Keratinocyte (primary cell): ENCODE data around the gene TMCC2. TPM values are rescaled to one million over a fixed set of nuclear protein-coding genes. Genes with fewer than 3 reads are reported as not detected.

Experiments used
- DNase-seq: peaks from one replicate; pipeline ENCODE4 v3.0.0-alpha.2; 2011; ENCODE audit warnings: low read depth, missing footprints, low spot score
- FAIRE-seq: peaks from 2 replicates; lab custom pipeline; 2011; peaks lifted over from hg19 to GRCh38; lab: Jason Lieb, UNC
- H2AFZ ChIP-seq: 2 replicates; pipeline ENCODE4 v1.6.0; 2012; ENCODE audit warnings: low read length, control low read depth, inconsistent platforms; ENCODE audit not compliant: control insufficient read depth
- H3K27ac ChIP-seq: 2 replicates; pipeline ENCODE4 v1.5.1; 2011; ENCODE audit warnings: low read length; ENCODE audit not compliant: control insufficient read depth, insufficient read depth
- H3K27me3 ChIP-seq: 3 replicates; pipeline ENCODE4 v1.6.0; 2011; ENCODE audit warnings: low read length; ENCODE audit not compliant: control insufficient read depth, insufficient read depth; ENCODE audit errors: extremely low read depth
- H3K36me3 ChIP-seq, 2 experiments: 2 replicates in 1 of 2; 3 replicates in 1 of 2; pipeline ENCODE4 v1.5.1; 2011; ENCODE audit warnings: low read length in 2 of 2, mild to moderate bottlenecking in 1 of 2; ENCODE audit not compliant: control insufficient read depth in 2 of 2, insufficient read depth in 2 of 2; ENCODE audit errors: extremely low read depth in 1 of 2
- H3K4me1 ChIP-seq: 3 replicates; pipeline ENCODE4 v1.5.1; 2011; ENCODE audit warnings: low read length; ENCODE audit not compliant: control insufficient read depth, insufficient read depth; ENCODE audit errors: extremely low read depth
- H3K4me2 ChIP-seq: 3 replicates; pipeline ENCODE4 v1.6.0; 2011; ENCODE audit warnings: low read depth, low read length; ENCODE audit not compliant: control insufficient read depth, insufficient read depth; ENCODE audit errors: extremely low read depth
- H3K4me3 ChIP-seq, 3 experiments: fragments of 200-600 bp in 1 of 3; sonication (generic) in 1 of 3; 2 replicates in 2 of 3; 3 replicates in 1 of 3; pipeline ENCODE4 v1.5.1; 2011 to 2016; ENCODE audit warnings: low read length in 3 of 3, mild to moderate bottlenecking in 3 of 3, control low read depth in 2 of 3, inconsistent platforms in 1 of 3, low read depth in 1 of 3, mixed read lengths in 1 of 3, mixed run types in 1 of 3, moderate library complexity in 1 of 3; ENCODE audit not compliant: control insufficient read depth in 2 of 3, insufficient read depth in 2 of 3; ENCODE audit errors: extremely low read depth in 1 of 3
- H3K79me2 ChIP-seq: 2 replicates; pipeline ENCODE4 v1.6.0; 2012; ENCODE audit warnings: low read length; ENCODE audit not compliant: control insufficient read depth, insufficient read depth
- H3K9ac ChIP-seq: 3 replicates; pipeline ENCODE4 v1.6.0; 2011; ENCODE audit warnings: low read length; ENCODE audit not compliant: control insufficient read depth, insufficient read depth; ENCODE audit errors: extremely low read depth
- H3K9me1 ChIP-seq: 3 replicates; pipeline ENCODE4 v1.6.0; 2011; ENCODE audit warnings: low read length; ENCODE audit not compliant: control insufficient read depth, insufficient read depth; ENCODE audit errors: extremely low read depth
- H3K9me3 ChIP-seq: 2 replicates; pipeline ENCODE4 v1.5.1; 2012; ENCODE audit warnings: low read depth, low read length; ENCODE audit not compliant: control insufficient read depth
- H4K20me1 ChIP-seq: 3 replicates; pipeline ENCODE4 v1.6.0; 2011; ENCODE audit warnings: low read length; ENCODE audit not compliant: control insufficient read depth, insufficient read depth; ENCODE audit errors: extremely low read depth
- EZH2 ChIP-seq: IDR thresholded peaks from one replicate; pipeline ENCODE4 v1.6.1; 2012; ENCODE audit warnings: inconsistent platforms, mild to moderate bottlenecking, low read length, moderate library complexity
- dilution Hi-C: fragments of 300-500 bp; cut with MboI; formaldehyde crosslinking; loops from one replicate; pipeline ENCODE4 v1.7.0; 2020; ENCODE audit warnings: low sequenced_read_pairs; ENCODE audit not compliant: extremely low pct_ligation_motif_present
- polyA plus RNA-seq, 5 experiments: library from polyadenylated mRNA; depleted of rRNA in 3 of 5; stranded (reverse) in 3 of 5; stranded (forward) in 1 of 5; unstranded in 1 of 5; fragments of >200 nt; gene quantifications; 1 replicate in 1 of 5; 2 replicates in 3 of 5; 3 replicates in 1 of 5; pipeline versions ENCODE4 v1.2.1 to v1.2.3, GENCODE V29; 2011 to 2012; ENCODE audit warnings: missing spikeins in 2 of 5, low read depth in 1 of 5, low replicate concordance in 1 of 5
- TF ChIP-seq, protein P1 (sequence below), 3 experiments: IDR thresholded peaks in 1 of 3; conservative IDR thresholded peaks in 1 of 3; optimal IDR thresholded peaks in 1 of 3; 2 replicates in 2 of 3; 3 replicates in 1 of 3; pipeline versions ENCODE3 to v1.5.1; 2011; ENCODE audit warnings: low read length in 3 of 3, mild to moderate bottlenecking in 3 of 3, moderate library complexity in 2 of 3, control low read depth in 1 of 3, inconsistent platforms in 1 of 3; ENCODE audit not compliant: insufficient read depth in 2 of 3; ENCODE audit errors: extremely low read depth in 1 of 3

TMCC2 gene
- polyA plus RNA-seq, 1 donor (not counting 4 experiments of a cell fraction or from before 2014, with no cell fraction given): 0.60 TPM

- FAIRE-seq: no peak
- dilution Hi-C loops: no loop called here
Measured at GRCh38 chr1:205188098-205188497, 39.6 kb upstream of the TMCC2 start.

GRCh38 chr1:205188596-205188995 lies 39.1 kb upstream of the TMCC2 start:
- no peak for DNase-seq
- dilution Hi-C loops: no loop called here
- no peak for FAIRE-seq

More at GRCh38 chr1:205188098-205188497, 39.6 kb upstream of the TMCC2 start:
- DNase-seq: no peak
- Histone ChIP-seq H3K27ac (no peak overlapping the region), H2AFZ (no peak overlapping the region), H3K9ac (no peak overlapping the region), H3K4me1 (no peaks in the 10 kb centered on the region), H3K4me2 (no peak overlapping the region), H3K9me1 (no peaks in the 10 kb centered on the region), H3K27me3 (no peaks in the 10 kb centered on the region), H3K9me3 (no peaks in the 10 kb centered on the region), H3K79me2 (peaks cover 8% of the 10 kb centered on the region), H4K20me1 (peaks cover 2% of the 10 kb centered on the region), H3K36me3 (peaks cover 4 to 7% of the 10 kb centered on the region in 2 experiments), H3K4me3 (no peak overlapping the region)
- no peak for TF ChIP-seq EZH2
- TF ChIP-seq, protein P1, sequence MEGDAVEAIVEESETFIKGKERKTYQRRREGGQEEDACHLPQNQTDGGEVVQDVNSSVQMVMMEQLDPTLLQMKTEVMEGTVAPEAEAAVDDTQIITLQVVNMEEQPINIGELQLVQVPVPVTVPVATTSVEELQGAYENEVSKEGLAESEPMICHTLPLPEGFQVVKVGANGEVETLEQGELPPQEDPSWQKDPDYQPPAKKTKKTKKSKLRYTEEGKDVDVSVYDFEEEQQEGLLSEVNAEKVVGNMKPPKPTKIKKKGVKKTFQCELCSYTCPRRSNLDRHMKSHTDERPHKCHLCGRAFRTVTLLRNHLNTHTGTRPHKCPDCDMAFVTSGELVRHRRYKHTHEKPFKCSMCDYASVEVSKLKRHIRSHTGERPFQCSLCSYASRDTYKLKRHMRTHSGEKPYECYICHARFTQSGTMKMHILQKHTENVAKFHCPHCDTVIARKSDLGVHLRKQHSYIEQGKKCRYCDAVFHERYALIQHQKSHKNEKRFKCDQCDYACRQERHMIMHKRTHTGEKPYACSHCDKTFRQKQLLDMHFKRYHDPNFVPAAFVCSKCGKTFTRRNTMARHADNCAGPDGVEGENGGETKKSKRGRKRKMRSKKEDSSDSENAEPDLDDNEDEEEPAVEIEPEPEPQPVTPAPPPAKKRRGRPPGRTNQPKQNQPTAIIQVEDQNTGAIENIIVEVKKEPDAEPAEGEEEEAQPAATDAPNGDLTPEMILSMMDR (optimal IDR thresholded peaks at IDR 0.05 in 1 of 3, IDR thresholded peaks at IDR 0.05 in 1 of 3, conservative IDR thresholded peaks at IDR 0.05 in 1 of 3; ENCODE audit: extremely low read depth in 1 of 3, insufficient read depth in 2 of 3, low read length in 3 of 3): no peak

More at GRCh38 chr1:205188596-205188995, 39.1 kb upstream of the TMCC2 start:
- Histone ChIP-seq H3K79me2 (peaks cover 8% of the 10 kb centered on the region), H2AFZ (no peak overlapping the region), H3K27me3 (no peaks in the 10 kb centered on the region), H4K20me1 (peaks cover 2% of the 10 kb centered on the region), H3K27ac (no peak overlapping the region), H3K4me2 (no peak overlapping the region), H3K4me1 (no peaks in the 10 kb centered on the region), H3K36me3 (peaks cover 4 to 6% of the 10 kb centered on the region in 2 experiments), H3K9me1 (no peaks in the 10 kb centered on the region), H3K9me3 (no peaks in the 10 kb centered on the region), H3K4me3 (no peak overlapping the region), H3K9ac (no peak overlapping the region)
- TF ChIP-seq, protein P1 (optimal IDR thresholded peaks at IDR 0.05 in 1 of 3, IDR thresholded peaks at IDR 0.05 in 1 of 3, conservative IDR thresholded peaks at IDR 0.05 in 1 of 3; ENCODE audit: extremely low read depth in 1 of 3, insufficient read depth in 2 of 3, low read length in 3 of 3): no peak
- no peak for TF ChIP-seq EZH2
